NCI-H526 (cell line): Measurements from ENCODE around the gene DRC3.
"Not testable (repeated sequence)": the region's sequence is repeated elsewhere in the genome, so short reads cannot be mapped to it uniquely, and the experiment has no call there.

ENCODE experiments used
- DNase-seq, 2 experiments: peaks; one replicate each; lab custom pipeline; 2025; lab: John Stamatoyannopoulos, UW

DRC3 gene

GRCh38 chr17:17941015-17941414, 31.6 kb upstream of the DRC3 start:
- no peak for DNase-seq

GRCh38 chr17:17942846-17943245, 29.8 kb upstream of the DRC3 start:
- DNase-seq, result no peak

- no peak for DNase-seq
Observed at GRCh38 chr17:17943281-17943984, 29.2 kb upstream of the DRC3 start.

- DNase-seq, result no peak
Observed at GRCh38 chr17:17944242-17944641, 28.4 kb upstream of the DRC3 start.

- no peak for DNase-seq
Observed at GRCh38 chr17:17944743-17945142, 27.9 kb upstream of the DRC3 start.

- no peak for DNase-seq
Observed at GRCh38 chr17:17946093-17946492, 26.6 kb upstream of the DRC3 start.

GRCh38 chr17:17947309-17947708, 25.4 kb upstream of the DRC3 start:
- no peak for DNase-seq

- DNase-seq, result no peak
Observed at GRCh38 chr17:17947966-17948365, 24.7 kb upstream of the DRC3 start.

GRCh38 chr17:17950347-17950746, 22.3 kb upstream of the DRC3 start:
- no peak for DNase-seq

- no peak for DNase-seq
Observed at GRCh38 chr17:17950806-17951205, 21.9 kb upstream of the DRC3 start.

- no peak for DNase-seq
Observed at GRCh38 chr17:17951524-17951923, 21.1 kb upstream of the DRC3 start.

GRCh38 chr17:17952691-17953090, 20.0 kb upstream of the DRC3 start:
- no peak for DNase-seq

- DNase-seq, result no peak
Observed at GRCh38 chr17:17954079-17954478, 18.6 kb upstream of the DRC3 start.

- DNase-seq, result not testable (repeated sequence)
Observed at GRCh38 chr17:17955790-17956341, 16.8 kb upstream of the DRC3 start.

- DNase-seq, result no peak
Observed at GRCh38 chr17:17957584-17957916, 15.1 kb upstream of the DRC3 start.

GRCh38 chr17:17958982-17959381, 13.7 kb upstream of the DRC3 start:
- DNase-seq, result no peak

GRCh38 chr17:17959520-17960361, 12.9 kb upstream of the DRC3 start:
- DNase-seq, result no peak

GRCh38 chr17:17960500-17961030, 12.1 kb upstream of the DRC3 start:
- no peak for DNase-seq

- DNase-seq, result no peak
Observed at GRCh38 chr17:17963066-17963465, 9.6 kb upstream of the DRC3 start.

- DNase-seq, result no peak
Observed at GRCh38 chr17:17963694-17964436, 8.8 kb upstream of the DRC3 start.

GRCh38 chr17:17964710-17965109, 8.0 kb upstream of the DRC3 start:
- no peak for DNase-seq

- no peak for DNase-seq
Observed at GRCh38 chr17:17965152-17965721, 7.4 kb upstream of the DRC3 start.
